OCI-LY1 (cell line): ENCODE data around the gene PACRG.

Experiments used
- H2AFZ ChIP-seq: fragments of 200-600 bp; sonication (generic), shearing (Covaris generic); 2 replicates; pipeline ENCODE4 v1.6.0; 2014; ENCODE audit warnings: antibody characterized with exemption, mild to moderate bottlenecking, low read length
- H3F3A ChIP-seq: fragments of 200-600 bp; sonication (generic), shearing (Covaris generic); 2 replicates; pipeline ENCODE4 v1.6.0; 2014; ENCODE audit warnings: mild to moderate bottlenecking, antibody characterized with exemption, low read length, moderate library complexity; ENCODE audit not compliant: insufficient read depth
- H3K27ac ChIP-seq: fragments of 200-600 bp; sonication (generic); 2 replicates; pipeline ENCODE4 v1.5.1; 2014; ENCODE audit warnings: low read length, mixed run types, mild to moderate bottlenecking, low read depth; ENCODE audit not compliant: poor library complexity, severe bottlenecking
- H3K27me3 ChIP-seq: fragments of 200-600 bp; sonication (generic); 2 replicates; pipeline ENCODE4 v1.6.0; 2014; ENCODE audit warnings: antibody characterized with exemption, mild to moderate bottlenecking, low read length, moderate library complexity; ENCODE audit not compliant: insufficient read depth
- H3K36me3 ChIP-seq: fragments of 200-600 bp; sonication (generic); 2 replicates; pipeline ENCODE4 v1.6.1; 2014; ENCODE audit warnings: mild to moderate bottlenecking, antibody characterized with exemption, low read length, moderate library complexity, mixed read lengths; ENCODE audit not compliant: insufficient read depth
- H3K4me1 ChIP-seq: fragments of 200-600 bp; sonication (generic); 2 replicates; pipeline ENCODE4 v1.5.1; 2014; ENCODE audit warnings: mild to moderate bottlenecking, low read length, moderate library complexity; ENCODE audit not compliant: insufficient read depth, severe bottlenecking
- H3K4me2 ChIP-seq: fragments of 200-600 bp; sonication (generic), shearing (Covaris generic); 2 replicates; pipeline ENCODE4 v1.6.1; 2014; ENCODE audit warnings: low read length
- H3K4me3 ChIP-seq: fragments of 200-600 bp; sonication (generic); 2 replicates; pipeline ENCODE4 v1.5.1; 2014; ENCODE audit warnings: low read length, low read depth, mild to moderate bottlenecking, mixed read lengths; ENCODE audit not compliant: poor library complexity, severe bottlenecking
- H3K79me2 ChIP-seq: fragments of 200-600 bp; shearing (Covaris generic); 2 replicates; pipeline ENCODE4 v1.6.1; 2016; ENCODE audit warnings: mixed run types, low read length, mixed read lengths; ENCODE audit not compliant: insufficient read depth
- H3K9ac ChIP-seq: fragments of 200-600 bp; sonication (generic), shearing (Covaris generic); 2 replicates; pipeline ENCODE4 v1.6.1; 2014; ENCODE audit warnings: mild to moderate bottlenecking, low read length, mixed read lengths
- H3K9me2 ChIP-seq: fragments of 200-600 bp; sonication (generic), shearing (Covaris generic); 2 replicates; pipeline ENCODE4 v1.6.1; 2014; ENCODE audit warnings: low read depth, mild to moderate bottlenecking, low read length, mixed read lengths
- H3K9me3 ChIP-seq: fragments of 200-600 bp; shearing (Covaris generic); 2 replicates; pipeline ENCODE4 v1.6.1; 2014; ENCODE audit warnings: low read length, mixed read lengths
- H4K20me1 ChIP-seq: fragments of 200-600 bp; sonication (generic), shearing (Covaris generic); 2 replicates; pipeline ENCODE4 v1.6.0; 2016; ENCODE audit warnings: mild to moderate bottlenecking, low read length; ENCODE audit not compliant: insufficient read depth
- CTCF ChIP-seq: fragments of 200-600 bp; sonication (generic), shearing (Covaris generic); IDR thresholded peaks from 2 replicates; pipeline ENCODE4 v1.5.1; 2017; ENCODE audit warnings: mild to moderate bottlenecking, antibody characterized with exemption, low read length, moderate library complexity, mixed read lengths
- EZH2 ChIP-seq: fragments of 200-600 bp; sonication (generic), shearing (Covaris generic); IDR thresholded peaks from 2 replicates; pipeline ENCODE4 v1.8.0; 2017; ENCODE audit warnings: borderline replicate concordance, mixed run types, mild to moderate bottlenecking, antibody characterized with exemption, low read length, moderate library complexity, mixed read lengths

PACRG gene

DNA sequence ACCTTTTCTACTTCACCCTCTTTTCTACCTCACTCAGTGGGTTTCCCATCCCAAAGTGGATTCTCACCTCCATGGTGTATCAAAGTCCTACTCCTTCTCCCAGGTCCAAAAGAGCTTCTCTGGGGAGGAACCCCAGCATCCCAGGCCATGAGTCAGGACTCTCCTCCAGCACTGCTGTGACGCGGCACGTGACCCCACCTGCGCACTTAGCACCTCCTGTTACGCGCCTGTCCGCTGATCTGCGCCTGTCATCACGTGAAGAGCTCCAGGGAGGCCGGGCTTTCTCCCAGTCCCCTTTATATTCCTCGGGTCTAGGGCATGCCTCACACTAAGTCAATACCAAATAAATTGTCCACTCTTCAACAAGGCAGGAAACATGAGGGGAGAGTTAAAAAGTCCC lies 459.8 kb downstream of the PACRG start:
- Histone ChIP-seq H3K9me3 (no peaks in the 10 kb centered on the region), H3K27ac (no peak overlapping the region), H3K4me1 (no peaks in the 10 kb centered on the region), H3K4me3 (no peak overlapping the region), H3K4me2 (no peak overlapping the region), H3K27me3 (no peaks in the 10 kb centered on the region), H2AFZ (no peak overlapping the region), H3K79me2 (no peaks in the 10 kb centered on the region), H3K9ac (no peak overlapping the region), H3K36me3 (no peaks in the 10 kb centered on the region), H3K9me2 (no peaks in the 10 kb centered on the region), H4K20me1 (no peaks in the 10 kb centered on the region), H3F3A (no peaks in the 10 kb centered on the region)
- TF ChIP-seq CTCF (no peak), EZH2 (no peak)

- no peaks in the 10 kb centered on the region for H3K9me3 ChIP-seq
Observed at GRCh38 chr6:163188746-163189145, 461.0 kb downstream of the PACRG start.

GRCh38 chr6:163189609-163190008 lies 461.8 kb downstream of the PACRG start:
- no peaks in the 10 kb centered on the region for H3K79me2 ChIP-seq
- no peaks in the 10 kb centered on the region for H3K9me2 ChIP-seq
- no peaks in the 10 kb centered on the region for H3K27me3 ChIP-seq
- no peaks in the 10 kb centered on the region for H3K36me3 ChIP-seq
- no peak overlapping the region for H3K4me2 ChIP-seq
- H3K9me3 ChIP-seq: no peaks in the 10 kb centered on the region
- no peaks in the 10 kb centered on the region for H3K4me1 ChIP-seq
- no peak overlapping the region for H2AFZ ChIP-seq
- no peaks in the 10 kb centered on the region for H3F3A ChIP-seq
- no peak overlapping the region for H3K9ac ChIP-seq
- H3K4me3 ChIP-seq: no peak overlapping the region
- no peak overlapping the region for H3K27ac ChIP-seq
- H4K20me1 ChIP-seq: no peaks in the 10 kb centered on the region
- TF ChIP-seq EZH2: no peak

More at GRCh38 chr6:163188746-163189145, 461.0 kb downstream of the PACRG start:
- Histone ChIP-seq H2AFZ (no peak overlapping the region), H3K4me3 (no peak overlapping the region), H3K79me2 (no peaks in the 10 kb centered on the region), H3K27ac (no peak overlapping the region), H3K27me3 (no peaks in the 10 kb centered on the region), H4K20me1 (no peaks in the 10 kb centered on the region), H3K4me1 (no peaks in the 10 kb centered on the region), H3K4me2 (no peak overlapping the region), H3K9ac (no peak overlapping the region), H3K9me2 (no peaks in the 10 kb centered on the region), H3F3A (no peaks in the 10 kb centered on the region), H3K36me3 (no peaks in the 10 kb centered on the region)
- TF ChIP-seq EZH2 (no peak), CTCF (no peak)

- Histone ChIP-seq H4K20me1 (no peaks in the 10 kb centered on the region), H3F3A (no peaks in the 10 kb centered on the region), H3K79me2 (no peaks in the 10 kb centered on the region), H3K4me1 (no peaks in the 10 kb centered on the region), H2AFZ (no peak overlapping the region), H3K27ac (no peak overlapping the region), H3K9me3 (no peaks in the 10 kb centered on the region), H3K9me2 (no peaks in the 10 kb centered on the region), H3K4me3 (no peak overlapping the region), H3K36me3 (no peaks in the 10 kb centered on the region), H3K27me3 (no peaks in the 10 kb centered on the region), H3K4me2 (no peak overlapping the region), H3K9ac (no peak overlapping the region)
- TF ChIP-seq EZH2 (no peak), CTCF (no peak)
Observed at GRCh38 chr6:163190786-163191185, 463.0 kb downstream of the PACRG start.
